AG10803 (cell line): Measurements from ENCODE around the gene DNASE1L2.

Experiments used
- DNase-seq: peaks from one replicate; pipeline ENCODE4 v3.0.0; 2010; ENCODE audit warnings: low read depth
- H3K4me3 ChIP-seq: 2 replicates; pipeline ENCODE4 v1.5.1; 2011; ENCODE audit warnings: mild to moderate bottlenecking, low read length, control low read depth
- TF ChIP-seq, protein P1 (sequence below): conservative IDR thresholded peaks from 2 replicates; pipeline ENCODE4 v1.5.1; 2011; ENCODE audit warnings: mild to moderate bottlenecking, low read length, control low read depth, inconsistent platforms

The DNASE1L2 gene

DNA sequence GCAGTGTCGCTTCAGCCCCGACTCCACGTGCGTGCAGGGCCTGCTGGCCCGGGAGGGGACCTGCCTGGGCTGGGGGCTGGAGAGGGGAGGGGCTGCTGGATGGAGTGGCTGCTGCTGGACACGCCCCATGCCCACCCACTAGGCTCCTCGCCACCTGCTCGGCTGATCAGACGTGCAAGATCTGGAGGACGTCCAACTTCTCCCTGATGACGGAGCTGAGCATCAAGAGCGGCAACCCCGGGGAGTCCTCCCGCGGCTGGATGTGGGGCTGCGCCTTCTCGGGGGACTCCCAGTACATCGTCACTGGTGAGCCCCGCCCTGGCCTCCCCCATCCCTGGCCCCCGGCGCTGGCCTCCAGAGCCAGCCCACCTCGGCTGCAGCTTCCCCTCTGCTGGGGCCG is 27.9 kb upstream of the DNASE1L2 start:
- no peak for DNase-seq
- TF ChIP-seq, protein P1, sequence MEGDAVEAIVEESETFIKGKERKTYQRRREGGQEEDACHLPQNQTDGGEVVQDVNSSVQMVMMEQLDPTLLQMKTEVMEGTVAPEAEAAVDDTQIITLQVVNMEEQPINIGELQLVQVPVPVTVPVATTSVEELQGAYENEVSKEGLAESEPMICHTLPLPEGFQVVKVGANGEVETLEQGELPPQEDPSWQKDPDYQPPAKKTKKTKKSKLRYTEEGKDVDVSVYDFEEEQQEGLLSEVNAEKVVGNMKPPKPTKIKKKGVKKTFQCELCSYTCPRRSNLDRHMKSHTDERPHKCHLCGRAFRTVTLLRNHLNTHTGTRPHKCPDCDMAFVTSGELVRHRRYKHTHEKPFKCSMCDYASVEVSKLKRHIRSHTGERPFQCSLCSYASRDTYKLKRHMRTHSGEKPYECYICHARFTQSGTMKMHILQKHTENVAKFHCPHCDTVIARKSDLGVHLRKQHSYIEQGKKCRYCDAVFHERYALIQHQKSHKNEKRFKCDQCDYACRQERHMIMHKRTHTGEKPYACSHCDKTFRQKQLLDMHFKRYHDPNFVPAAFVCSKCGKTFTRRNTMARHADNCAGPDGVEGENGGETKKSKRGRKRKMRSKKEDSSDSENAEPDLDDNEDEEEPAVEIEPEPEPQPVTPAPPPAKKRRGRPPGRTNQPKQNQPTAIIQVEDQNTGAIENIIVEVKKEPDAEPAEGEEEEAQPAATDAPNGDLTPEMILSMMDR: no peak

DNA sequence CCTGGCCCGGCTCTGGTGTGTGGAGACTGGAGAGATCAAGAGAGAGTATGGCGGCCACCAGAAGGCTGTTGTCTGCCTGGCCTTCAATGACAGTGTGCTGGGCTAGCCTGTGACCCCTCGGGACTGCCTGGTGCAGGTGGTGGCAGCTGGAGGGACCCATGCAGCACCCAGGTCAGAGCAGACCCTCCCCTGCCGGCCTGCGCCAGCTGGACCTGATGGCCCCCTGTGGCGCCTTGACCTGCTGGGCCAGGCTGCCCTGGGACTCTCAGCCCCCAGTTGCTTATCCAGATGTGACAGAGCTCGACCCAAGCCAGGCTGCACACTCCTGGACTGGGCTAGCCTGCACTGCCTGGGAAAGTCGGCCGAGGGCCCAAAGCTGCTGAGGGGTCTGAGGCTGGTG is 27.5 kb upstream of the DNASE1L2 start:
- DNase-seq: no peak
- TF ChIP-seq, protein P1: no peak
- H3K4me3 ChIP-seq: no peak overlapping the region

More for the DNA sequence above, 27.9 kb upstream of the DNASE1L2 start:
- H3K4me3 ChIP-seq: no peak overlapping the region

DNA sequence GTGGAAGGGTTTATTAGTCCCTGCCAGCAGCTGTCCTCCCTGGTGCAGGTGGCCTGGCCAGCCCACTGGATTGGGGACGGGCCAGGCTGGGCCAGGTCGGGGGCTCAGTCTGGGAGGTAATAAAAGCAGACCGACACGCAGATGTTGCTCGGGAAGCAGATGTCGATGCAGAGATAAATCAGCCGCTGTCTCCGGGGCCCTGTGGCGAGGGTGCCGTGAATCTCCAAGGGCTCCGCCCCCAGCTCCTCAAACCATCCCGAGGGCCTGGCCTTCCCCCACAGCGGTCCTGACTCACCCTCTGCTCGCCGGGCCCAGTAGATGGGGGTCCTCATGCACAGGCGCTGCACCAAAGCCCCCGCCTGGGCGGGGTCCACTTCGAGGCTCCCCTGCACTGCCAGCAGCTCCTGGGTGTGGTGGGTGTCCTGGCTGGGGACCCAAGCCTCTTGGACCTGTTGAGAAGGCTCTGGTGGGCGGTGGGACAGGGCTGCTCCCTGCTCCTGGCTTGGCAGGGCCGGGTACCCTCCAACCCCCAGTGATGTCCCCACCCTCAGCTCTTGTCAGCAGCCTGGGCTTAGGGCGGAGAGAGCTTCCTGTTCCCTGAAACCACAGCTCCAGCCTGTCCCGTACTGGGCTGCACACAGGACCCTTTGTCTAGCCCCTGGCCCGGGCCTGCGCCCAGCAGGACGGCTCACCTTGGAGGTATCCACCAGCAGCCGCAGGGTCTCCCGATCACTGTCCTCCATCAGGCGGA is 26.8 kb upstream of the DNASE1L2 start:
- TF ChIP-seq, protein P1: no peak
- no peak for DNase-seq
- H3K4me3 ChIP-seq: no peak overlapping the region

DNA sequence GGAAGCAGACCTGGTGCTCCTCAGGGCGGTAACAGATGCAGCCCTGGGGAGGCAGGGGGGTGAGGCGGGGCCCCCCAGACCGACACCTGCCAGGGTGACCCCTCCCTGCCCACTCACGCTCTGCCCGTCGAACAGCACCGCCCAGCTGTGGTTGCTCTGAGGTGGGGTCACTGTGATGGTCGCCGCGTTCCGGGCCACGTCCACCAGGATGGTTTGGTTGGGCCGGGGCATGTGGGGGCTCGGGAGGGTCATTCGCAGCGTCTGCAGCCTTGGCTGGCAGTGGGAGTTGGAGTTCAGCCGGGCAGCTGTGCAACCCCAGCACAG is 26.3 kb upstream of the DNASE1L2 start:
- H3K4me3 ChIP-seq: no peak overlapping the region
- TF ChIP-seq, protein P1: no peak
- no peak for DNase-seq

DNA sequence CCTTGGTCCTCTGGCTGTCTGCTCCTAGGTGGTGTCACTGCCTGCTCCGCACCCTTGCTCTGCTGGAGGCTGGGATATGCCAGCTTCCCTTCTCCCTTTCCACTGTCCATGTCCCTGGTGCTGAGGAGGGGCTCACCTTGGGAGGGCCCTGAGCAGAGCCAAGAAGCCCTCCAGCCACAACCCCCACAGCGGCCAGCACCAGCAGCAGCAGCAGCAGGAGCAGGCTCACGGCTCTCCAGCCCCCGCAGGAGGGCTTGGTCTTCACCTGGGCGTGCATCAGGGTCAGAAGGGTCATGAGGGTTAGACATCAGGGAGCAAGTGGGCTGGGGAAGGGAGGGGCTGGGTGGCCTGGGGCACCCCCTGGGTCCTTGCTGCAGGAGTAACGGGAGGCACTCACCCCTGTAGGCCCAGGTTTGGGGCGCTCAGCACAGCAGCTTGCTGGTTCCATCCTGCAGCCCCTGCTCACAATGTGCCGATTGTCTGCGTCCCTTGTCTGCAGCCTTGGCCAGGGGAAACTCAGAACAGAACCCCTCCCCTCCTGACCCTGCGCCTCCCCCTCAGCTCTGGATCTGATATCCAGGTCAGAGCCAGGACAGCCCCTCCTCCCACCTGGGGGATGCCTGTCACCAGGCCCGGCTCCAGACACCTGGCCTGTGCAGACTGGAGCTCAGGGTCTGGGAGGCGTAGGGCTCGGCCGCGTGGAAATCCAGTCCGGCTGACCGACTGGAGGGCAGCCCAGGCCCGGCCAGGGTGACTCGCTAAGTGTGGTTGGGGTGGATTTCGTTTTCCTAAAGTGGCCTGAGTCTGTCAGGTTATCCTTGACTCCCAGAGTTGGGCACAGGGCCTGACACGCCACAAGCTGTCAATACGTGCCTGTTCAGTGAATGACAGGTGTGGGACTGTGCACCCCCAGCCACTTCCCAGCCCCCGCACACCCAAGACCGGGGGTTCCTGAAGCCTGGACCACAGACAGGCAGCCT is 25.6 kb upstream of the DNASE1L2 start, which contains the start of gene BRICD5:
Gene BRICD5, minus strand, starts transcription at position 478 of the 980 bp plus-strand sequence. Its CDS starts 30 bp downstream, at position 448.
- no peak within 1 kb of the TSS for H3K4me3 ChIP-seq
- no peak for DNase-seq
- TF ChIP-seq, protein P1: no peak

DNA sequence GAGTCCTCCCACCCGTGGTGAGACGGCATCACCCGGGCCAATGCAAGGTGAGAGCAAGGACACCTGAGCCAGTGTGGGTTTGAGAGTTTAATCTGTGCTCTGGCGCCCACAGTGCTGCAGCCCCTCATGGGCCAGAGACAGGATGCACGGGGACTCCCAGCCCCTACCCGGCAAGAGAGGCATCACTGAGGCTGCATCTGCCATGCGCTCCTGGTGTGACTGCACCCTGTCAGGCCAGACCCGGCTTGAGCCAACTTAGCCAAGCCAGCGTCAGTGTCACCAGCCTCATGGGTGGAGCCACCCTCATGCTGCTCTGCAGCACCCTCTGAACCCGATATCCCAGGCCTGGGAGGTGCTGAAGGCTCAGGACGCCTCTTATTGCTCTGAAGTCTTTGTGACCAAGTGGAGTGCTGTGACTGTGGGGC is 24.3 kb upstream of the DNASE1L2 start:
- TF ChIP-seq, protein P1: no peak
- DNase-seq: no peak
- H3K4me3 ChIP-seq: no peak overlapping the region
